Kidney glomerular epithelial cell (primary cell): ENCODE results near the gene LAG3.
A peak's percentile ranks its signal among the peaks of the same experiment; 100 is the strongest.
"Not testable (repeated sequence)": the region's sequence is repeated elsewhere in the genome, so short reads cannot be mapped to it uniquely, and the experiment has no call there.

Experiments
- DNase-seq: peaks from one replicate; lab custom pipeline; 2025; lab: John Stamatoyannopoulos, UW

Gene LAG3

GRCh38 chr12:6772331-6772695, at the start of gene LAG3:
TSS of gene LAG3 (plus strand) at chr12:6772520. CDS start at chr12:6772853, 333 bp downstream.
- no peak for DNase-seq

- DNase-seq = no peak
Measured at GRCh38 chr12:6722863-6723262, 49.5 kb upstream of the LAG3 start.

DNA sequence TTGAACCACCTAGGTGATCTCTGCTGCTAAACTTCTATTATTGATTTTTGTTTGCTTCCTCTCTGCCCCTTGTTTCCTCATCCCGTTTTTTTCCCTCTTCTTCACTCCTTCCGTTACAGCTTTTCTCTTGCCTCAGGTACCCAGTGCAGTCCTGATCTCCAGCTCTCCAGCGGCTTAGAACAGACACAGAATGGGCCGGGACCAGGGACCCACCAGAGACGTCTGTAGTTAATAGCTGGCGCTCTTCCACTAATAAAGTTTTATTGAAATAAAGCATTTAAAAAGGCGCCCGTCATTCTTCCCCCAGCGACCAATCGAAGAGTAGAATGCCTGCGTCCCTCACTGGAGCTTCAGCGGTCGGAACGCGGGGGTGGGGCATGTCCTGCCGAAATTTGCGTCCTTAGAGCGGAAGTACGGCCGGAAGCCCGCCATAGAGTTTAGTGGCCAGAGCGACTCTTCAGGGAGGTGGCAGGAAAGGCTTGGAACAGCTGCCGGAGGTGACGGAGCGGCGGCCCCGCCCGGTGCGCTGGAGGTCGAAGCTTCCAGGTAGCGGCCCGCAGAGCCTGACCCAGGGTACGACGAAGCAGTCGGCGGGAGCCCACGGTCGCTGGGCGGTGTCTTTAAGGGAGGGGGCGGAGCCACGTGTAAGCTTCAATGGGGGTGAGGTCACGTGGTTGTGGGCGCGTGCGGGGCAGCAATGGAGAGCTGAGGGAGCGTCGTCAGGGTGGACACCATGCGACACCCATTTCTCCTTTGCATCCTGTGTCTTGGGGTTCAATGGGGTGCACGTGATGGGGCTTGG, 48.5 kb upstream of the LAG3 start, which contains the start of gene COPS7A:
COPS7A (plus strand) TSS at position 440 of the 802 bp plus-strand sequence. CDS start 611 bp downstream, outside the sequence.
- DNase-seq = peak; percentile 95

- DNase-seq = peak; percentile 33
Measured at GRCh38 chr12:6724409-6724797, 47.9 kb upstream of the LAG3 start.

DNA sequence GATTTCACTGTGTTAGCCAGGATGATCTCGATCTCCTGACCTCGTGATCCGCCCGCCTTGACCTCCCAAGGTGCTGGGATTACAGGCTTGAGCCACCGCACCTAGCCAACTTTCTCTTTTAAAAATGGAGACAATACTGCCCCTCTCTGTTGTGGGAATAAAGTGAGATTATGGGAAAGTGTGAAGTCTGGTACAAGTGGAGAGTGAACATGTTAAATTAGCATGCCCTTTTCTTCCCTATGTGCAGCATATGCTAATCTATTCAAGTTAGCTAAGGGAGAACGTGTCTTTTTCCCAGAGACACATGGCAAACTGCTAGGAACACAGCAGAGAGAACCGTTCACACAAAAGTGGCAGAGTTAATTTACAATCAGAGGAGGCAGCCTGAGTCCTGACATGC, 47.0 kb upstream of the LAG3 start:
- no peak for DNase-seq

- no peak for DNase-seq
Measured at GRCh38 chr12:6729186-6729585, 43.1 kb upstream of the LAG3 start.

GRCh38 chr12:6730169-6730568, 42.2 kb upstream of the LAG3 start:
- no peak for DNase-seq

DNA sequence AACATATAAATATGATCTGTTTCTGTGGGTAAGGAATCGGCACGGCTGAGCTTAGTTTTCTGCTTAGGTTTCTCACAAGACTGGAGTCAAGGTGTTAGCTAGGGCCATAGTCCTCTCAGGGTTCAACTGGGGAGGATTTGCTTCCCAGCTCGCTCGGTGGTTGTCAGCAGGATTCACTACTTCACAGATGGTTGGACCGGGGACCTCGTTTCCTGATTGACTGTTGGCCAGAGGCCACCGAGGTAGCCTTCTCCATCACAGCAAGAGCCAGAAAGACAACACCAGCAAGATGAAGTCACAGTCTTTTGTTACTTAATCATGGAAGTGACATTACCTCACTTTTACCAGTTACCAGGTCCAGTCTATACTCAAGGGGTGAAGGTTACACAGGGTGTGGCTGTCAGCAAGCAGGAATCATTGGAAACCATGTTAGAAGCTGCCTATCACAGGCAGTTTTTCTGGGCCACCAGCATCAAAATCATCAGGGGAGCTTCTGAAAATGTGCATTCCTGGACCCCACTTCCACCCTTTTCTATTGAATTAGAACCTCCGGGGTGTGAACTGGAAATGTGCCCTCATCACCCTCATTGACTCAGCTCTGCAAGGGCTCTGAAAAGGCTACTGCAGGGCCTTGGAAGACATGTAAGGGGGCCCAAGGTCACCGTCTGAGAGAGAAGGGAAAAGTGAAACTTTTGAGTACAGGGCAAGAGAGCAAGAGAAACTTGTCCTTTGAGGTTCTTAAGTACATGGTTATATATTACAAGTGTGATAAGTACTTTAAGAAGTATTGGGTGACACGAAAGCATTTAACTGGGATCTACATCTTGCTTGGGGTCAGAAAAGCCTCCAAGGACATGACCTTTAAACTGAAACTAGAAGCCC, 37.6 kb upstream of the LAG3 start:
- no peak for DNase-seq

DNA sequence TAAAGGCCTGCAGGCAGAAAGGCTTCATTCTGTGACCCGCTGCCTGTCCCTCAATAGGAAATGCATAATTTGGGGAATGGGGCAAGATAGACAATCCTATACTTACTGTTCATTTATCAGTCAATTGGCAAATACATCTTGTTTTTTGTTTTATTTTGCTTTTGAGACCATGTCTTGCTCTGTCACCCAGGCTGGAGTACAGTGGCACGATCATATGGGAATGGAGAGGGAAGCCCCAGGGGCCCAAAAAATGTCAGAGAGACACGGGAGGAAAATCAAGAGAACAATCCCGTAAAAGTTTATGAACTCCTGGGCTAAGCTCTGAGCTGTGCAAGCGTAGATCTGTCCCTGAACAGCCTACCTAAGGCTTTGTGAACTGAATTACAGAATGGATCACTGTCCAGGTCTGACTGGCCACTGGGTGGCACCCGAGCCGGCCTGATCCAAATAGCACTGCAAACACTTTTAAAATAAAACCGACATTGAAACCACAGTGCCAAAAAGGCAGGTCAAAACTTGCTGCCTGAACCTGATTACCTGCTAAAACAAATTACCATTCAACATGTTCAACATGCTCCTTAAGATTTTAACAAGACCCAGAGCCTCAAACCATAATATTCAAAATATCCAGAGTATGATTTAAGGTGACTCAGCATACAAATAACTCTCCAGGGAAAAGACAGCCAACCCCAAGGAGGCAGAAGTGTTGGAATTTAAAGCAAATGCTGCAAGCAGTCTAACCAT, 36.7 kb upstream of the LAG3 start:
- DNase-seq = peak; percentile 56

DNA sequence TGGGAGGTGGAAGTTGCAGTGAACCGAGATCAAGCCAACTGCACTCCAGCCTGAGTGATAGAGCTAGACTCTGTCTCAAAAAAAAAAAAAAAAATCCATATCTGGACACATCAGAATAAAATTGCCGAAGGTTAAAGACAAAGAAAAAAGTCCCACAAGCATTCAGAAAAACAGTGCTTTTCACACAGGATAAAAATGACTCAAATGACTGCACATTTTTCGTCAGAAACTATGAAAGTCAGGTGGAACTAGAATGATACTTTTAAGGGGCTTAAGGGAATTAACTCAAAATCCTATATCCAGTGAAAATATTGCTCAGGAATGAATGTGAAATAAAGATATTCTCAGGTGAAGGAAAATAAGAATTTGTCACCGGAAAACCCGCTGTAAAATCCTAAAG, 35.6 kb upstream of the LAG3 start:
- DNase-seq = no peak

DNA sequence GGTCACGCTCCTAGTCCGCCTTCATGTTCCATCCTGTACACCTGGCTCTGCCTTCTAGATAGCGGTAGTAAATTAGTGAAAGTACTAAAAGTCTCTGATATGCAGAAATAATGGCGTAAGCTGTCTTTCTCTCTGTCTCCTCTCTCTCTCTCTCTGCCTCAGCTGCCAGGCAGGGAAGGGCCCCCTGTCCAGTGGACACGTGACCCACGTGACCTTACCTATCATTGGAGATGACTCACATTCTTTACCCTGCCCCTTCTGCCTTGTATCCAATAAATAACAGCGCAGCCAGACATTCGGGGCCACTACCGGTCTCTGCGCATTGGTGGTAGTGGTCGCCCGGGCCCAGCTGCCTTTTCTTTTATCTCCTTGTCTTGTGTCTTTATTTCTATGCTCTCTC, 30.2 kb upstream of the LAG3 start:
- DNase-seq = not testable (repeated sequence)

DNA sequence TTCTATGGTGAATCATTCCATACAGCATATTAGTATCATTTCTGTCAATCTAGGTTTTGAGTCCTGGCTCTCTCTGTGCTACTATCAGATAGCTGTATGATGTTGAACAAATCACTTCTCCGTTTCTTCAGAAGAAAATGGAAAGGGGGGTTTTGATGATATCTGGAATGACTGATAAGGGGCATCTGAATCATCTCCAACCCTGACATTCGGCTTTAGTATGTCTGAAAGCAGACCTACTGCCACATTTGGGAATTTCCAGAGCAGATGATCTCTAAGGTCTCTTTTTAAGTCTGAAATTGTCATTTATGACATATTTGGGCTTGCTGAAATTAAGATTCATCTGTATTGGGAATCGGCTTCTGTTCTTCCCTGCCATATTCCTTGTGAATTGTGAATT, 29.5 kb upstream of the LAG3 start:
- no peak for DNase-seq

DNA sequence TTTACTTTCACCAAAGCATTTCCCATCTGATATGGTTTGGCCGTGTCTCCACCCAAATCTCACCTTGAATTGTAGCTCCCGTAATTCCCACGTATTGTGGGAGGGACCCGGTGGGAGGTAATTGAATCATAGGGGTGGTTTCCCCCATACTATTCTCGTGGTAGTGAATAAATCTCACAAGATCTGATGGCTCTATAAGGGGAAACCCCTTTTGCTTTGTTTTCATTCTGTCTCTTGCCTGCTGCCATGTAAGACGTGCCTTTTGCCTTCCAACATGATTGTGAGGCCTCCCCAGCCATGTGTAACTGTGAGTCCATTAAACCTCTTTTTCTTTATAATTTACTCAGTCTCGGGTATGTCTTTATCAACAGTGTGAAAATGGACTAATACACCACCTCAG, 29.0 kb upstream of the LAG3 start:
- DNase-seq = not testable (repeated sequence)

DNA sequence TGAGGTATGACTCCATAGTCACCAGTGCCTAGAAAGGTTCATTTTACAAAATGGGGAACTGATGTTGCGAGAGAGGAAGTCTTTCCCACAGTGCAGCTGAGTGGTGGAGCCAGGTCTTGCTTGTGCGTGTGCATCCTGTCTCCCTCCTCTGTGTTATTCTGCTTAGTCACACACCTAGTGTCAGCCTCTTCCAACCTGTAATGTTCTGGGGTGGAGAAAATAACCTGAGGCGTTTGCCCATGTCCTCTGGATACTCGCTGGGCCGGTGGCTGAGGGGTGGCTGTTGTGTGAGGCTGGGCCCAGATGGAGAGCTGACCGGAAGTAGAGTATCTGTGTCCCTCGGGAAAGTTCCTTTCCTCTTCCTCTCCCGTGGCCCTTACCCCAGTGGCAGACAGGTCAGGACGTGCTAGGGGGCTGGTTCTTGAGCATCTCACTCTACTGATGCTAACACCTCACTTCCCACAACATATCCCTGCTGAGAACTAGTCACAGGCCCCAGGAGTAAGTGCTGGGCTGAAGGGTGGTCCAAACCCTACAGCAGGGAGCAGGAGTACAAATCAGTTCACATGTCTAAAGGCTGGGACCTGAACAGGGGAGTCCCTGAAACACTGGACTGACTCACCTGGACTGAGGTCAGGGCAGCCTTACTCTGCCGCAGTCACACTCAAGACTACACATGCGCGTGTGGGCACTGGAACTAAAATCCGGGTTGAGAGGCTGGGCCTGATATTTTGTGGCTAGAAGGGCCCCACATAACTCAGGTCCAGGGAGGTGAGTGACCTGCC, 26.4 kb upstream of the LAG3 start:
- DNase-seq = peak; percentile 6

DNA sequence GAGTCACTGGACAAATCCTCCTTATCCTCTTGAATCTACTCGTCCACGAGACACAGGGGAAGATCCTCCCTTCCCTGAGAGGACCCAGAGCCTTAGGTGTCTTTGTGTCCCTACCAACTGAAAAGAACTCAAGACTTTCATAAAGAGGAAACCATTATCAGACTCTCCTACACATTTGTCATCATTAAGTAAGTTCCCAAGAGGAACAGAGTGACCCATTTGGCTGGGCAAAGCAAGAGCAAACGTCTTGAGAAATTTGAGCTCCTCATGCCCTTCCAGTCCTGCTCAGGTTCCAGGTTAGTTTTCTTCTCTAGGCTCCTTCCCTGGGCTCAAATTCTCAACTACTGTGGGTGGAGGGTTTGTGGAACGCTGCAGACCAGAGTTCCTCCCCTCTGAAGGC, 25.1 kb upstream of the LAG3 start:
- no peak for DNase-seq

DNA sequence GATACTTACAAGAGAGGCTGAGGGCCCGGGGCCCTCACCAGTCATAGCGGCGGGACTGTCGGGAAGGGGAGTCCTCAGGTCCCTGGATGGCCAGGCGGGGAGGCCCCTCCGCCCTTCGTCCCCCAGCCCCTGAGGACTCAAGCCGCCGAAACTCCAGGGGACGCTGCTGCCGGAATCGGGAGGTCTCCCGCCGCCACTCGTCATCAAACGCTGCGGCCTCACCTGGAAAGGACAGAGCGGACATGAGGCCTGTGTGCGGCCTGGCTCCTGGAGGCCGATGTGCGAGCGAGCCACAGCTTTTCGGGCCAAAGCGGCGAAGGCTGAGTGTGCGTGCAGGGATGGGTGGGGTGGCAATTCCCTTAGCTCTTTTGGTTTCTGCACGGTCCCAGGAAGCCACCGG, 23.6 kb upstream of the LAG3 start:
- DNase-seq = no peak

DNA sequence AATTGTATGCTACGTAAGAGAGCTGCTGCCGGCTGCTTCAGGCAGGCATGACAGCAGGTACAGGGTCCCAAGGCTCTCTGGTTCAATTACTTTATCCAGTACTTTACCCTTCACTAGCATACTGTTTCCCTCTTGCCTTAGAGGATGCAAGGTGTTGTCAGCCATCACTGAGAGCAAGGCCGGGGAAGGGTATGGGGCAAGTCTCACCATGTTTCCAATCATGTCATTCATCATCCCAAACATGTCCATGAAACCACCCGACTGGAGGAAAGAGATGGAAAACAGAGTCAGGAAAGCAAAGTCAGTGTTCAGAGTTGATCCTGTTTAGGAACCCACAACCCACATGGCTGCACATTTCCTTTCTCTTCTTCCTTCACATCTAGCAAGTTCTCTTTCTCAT, 21.8 kb upstream of the LAG3 start:
- no peak for DNase-seq

DNA sequence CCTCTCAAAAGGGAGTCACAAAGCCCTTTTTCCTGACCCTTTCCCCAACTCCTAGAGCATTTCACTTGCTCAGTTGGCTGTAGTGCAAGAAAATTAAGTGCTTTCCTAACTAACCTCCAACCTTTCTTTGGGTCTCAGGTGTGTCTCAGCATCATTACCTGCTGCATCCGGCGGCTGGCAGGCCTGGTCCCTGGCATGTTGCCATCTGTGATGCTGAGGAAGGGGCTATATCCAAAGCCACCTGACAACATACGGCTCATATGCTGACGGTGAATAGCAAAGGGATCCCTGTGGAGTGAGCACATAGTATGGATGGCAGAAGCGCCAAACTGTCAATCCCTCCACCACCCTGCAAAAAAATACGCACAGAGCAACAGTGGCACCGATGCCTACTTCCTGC, 20.6 kb upstream of the LAG3 start:
- DNase-seq = no peak

DNA sequence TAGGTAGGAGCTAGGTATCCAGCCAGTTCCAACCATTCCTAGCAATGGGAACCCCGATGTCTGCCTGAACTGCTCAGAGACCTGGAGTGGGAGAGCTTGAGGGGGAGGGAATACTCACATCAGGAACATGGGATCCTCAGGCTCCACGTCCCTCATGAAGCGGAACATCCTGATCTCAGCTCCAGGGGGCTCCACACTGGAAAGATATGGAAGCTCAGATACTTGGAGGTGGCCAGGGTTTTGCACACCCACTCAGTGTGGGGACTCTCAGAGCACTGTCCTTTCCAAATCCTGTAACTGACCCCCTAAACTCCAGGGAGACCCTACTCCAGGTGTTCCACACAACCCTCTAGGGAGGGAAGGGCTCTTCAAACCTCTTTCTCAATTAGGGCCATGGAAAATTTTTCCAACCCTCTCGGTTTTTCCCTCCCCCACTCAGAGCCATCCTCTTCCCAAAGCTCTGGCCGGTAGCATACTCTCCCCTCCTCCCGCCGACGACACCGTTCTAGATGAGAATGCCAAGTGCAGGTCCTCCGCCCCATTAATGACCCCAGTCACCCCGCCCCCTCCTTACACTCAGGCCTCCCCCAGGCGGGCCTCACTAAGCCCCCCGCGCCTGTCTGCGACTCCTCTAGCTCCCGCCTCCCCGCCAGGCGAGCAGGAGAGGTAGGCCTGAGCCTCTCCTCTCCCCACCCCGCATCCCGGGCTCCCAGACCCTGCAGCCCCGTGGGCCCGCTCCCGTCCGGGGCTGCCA, 20.0 kb upstream of the LAG3 start:
- peak; percentile 34 for DNase-seq

DNA sequence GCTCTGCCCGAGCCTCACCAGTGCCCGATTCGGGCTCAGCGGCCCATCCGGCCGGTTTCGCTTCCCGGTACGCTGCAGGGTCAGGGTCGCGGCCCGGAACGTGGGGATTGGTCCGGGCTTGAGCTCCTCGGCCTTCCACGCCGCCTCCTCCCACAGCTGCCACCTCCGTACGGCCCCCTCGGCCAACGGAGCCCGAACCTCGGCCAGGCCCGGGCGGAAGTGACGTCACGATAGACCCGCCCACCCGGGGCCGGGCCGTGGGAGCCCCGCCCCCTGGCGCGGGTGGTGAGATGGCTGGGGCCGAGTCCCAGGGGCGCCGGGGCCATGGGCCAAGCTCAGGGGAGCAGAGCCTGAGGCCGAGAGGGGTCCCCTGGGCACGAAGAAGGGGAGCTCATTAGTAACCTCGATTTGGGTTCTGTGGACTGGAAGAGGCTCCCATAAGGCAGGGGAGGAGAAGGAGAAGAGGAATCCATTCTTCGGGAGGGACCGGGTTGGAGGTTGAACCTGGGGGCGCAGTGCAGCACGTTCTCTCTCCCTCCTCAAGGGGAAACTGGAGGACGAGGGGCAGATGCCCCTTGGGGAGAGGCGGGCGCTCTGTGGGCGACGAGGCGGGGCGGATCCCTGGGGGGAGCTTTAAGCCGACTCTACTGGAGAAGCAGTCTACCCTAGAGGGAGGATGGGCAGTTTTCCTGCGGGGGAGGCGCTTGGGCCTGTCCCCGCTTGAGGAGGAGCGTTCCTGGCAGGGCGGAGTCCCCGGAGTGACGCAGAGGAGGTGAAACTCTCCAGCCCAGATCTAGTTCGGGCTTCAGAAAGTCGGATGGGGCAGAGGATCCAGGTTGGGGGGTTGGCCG, 19.2 kb upstream of the LAG3 start, which contains the start of gene MLF2:
MLF2 (minus strand) TSS at position 221 of the 851 bp plus-strand sequence. CDS start 807 bp downstream, outside the sequence.
- DNase-seq = peak; percentile 97
